Stimulated activated CD4-positive, alpha-beta T cell treated with anti-CD3 and anti-CD28 coated beads, Interleukin-2, amount 100 ng/mL, for 24 hours (primary cell): ENCODE measurements around the gene C16orf74.

ENCODE experiments used
- DNase-seq, 2 donors: peaks; one replicate each; pipeline ENCODE4 v3.0.0-alpha.2; 2020

The C16orf74 gene

GRCh38 chr16:85716680-85717038 is 34.2 kb downstream of the C16orf74 start:
- DNase-seq: no peak

DNA sequence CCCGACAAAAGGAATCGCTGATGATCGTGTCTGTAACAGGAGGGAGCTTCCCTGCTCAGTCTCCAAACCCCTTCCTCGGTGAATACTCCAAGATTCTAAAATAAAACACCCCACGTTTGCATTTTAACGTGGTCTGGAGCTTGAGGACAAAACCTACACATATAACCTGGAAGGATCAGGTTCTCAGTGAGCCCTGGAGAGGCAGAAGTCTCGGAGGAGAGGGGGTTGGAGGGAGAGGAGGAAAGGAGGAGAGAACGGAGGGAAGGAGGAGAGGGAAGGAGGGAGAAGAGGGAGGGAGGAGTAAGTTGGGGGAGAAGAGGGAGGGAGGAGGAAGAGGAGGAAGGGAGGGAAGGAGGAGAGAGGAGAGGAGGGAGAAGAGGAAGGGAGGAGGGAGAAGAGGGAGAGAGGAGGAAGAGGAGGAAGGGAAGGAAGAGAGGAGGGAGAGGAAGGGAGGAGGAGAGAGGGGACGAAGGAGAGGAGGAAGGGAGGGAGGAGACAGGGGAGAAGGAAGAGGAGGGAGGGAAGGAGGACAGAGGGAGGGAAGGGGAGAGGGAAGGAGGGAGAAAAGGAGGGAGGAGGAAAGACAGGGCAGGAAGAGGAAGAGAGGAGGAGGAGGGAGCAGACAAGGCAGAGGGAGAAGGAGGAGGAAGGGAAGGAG is 34.7 kb downstream of the C16orf74 start:
- no peak for DNase-seq

DNA sequence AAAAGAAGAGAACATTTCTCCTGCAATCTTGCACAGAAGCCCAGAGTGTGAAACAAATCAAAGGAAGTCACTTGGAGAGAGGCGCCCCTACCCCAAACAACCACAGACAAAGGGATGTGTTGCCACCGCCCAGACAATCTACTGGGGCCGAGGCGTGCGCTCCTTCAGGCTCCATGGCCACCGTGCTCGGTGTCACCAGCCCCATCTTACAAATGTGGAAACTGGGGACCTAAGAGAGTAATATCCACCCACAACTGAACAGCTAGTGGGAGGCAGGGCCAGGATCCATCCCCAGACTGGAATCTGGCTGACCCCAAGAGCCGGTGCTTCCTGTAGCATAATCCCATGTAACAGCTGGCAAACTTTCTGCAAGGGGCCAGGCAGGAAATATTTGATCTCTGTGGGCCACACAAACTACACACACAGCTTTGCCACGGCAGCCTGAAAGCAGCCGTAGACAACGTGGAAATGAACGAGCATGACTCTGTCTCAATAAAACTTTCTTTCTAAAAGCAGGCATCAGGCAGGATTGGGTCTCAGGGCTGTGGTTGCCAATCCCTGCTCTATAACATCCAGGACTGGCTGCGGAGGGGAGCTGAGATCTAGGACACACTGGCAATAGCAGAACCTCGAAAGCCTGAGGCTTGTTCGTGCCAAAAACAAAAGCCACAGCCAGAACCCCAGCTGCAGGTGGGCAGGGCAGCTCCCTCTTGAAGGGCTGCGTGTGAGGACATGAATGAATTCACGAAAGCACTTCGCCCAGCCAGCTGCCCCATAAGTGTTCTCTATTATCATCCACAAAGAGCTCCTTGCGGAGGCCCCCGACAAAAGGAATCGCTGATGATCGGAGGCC is 35.5 kb downstream of the C16orf74 start:
- no peak for DNase-seq

GRCh38 chr16:85712801-85713200 is 38.1 kb downstream of the C16orf74 start:
- DNase-seq: no peak

DNA sequence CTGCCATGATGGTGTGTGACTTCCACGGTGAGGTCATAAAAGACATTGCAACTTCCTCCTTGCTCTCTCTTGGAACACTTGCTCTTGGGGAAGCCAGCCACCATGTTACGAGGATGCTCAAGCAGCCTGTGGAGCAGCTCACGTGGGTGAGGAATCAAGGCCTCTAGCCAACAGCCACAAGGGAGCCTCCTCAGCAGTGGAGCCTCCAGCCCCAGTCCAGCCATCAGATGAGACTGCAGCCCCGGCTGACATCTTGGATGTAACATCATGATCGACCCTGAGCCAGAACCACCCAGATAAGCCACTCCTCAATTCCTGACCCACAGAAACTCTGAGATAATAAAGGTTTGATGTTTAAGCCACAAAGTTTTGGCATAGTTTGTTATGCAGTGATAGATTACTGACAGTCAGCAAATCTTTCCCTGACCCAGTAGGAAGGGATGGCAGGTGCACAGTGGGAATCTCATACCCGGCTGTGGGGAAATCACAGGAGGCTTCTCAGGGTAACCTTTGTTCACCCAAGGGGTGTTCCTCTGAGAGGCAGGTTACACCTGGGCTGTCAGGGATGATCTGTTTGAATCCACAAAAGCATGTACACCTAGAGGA is 38.8 kb downstream of the C16orf74 start:
- DNase-seq: no peak

DNA sequence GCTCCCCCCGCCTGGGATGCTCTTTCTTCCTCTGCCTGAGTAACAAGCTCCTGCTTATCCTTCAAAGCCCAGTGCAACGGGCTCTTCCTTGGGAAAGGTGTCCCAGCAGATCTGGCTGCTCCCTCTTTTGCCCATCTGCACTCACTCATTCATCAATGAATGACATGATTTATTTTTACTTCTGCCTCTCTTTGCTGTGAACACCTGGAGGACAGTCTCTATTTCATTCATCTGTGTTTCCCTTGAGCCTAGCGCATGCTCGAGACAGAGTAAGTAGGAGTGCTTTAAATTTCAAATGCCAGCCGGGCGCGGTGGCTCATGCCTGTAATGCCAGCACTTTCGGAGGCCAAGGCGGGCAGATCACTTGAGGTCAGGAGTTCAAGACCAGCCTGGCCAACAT is 40.2 kb downstream of the C16orf74 start:
- DNase-seq: no peak

DNA sequence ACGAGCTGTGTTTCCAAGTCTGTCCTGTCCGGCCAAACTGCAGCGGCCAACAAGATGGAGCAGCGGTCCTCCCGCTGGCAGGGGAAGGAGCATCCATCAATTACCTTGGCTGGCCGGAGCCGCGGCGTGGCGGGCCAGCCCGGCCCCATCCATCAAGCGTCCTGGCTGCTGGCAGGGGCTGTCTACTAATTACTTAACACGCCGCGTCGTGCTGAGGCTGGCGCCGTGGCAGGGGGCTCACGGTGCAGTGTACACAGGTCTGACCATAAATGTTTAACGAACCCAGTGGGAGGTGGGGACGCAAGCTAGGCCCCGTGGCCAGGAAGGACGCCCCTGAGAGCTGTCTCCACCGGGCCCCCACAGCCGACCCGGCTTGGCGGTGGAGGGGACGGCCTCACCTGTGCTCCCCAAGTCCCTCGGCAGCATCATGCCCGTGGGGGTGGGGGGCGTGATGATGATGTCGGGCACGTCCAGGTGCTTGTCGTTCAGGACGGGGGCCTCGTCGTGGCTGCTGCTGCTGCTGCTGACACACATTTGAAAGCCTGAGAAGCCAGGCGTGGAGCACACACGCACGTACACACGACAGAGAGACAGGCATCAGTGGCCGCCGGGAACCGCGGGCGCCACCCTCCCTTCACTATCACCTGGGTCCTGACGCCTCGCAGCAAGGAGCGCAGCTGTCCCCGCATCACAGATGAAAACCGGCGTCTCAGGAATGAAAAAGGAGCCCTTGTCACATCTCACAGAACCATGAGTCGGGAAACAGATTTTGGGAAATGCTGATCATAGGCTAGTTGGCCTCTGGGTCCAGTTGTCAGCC is 40.9 kb downstream of the C16orf74 start:
- no peak for DNase-seq

DNA sequence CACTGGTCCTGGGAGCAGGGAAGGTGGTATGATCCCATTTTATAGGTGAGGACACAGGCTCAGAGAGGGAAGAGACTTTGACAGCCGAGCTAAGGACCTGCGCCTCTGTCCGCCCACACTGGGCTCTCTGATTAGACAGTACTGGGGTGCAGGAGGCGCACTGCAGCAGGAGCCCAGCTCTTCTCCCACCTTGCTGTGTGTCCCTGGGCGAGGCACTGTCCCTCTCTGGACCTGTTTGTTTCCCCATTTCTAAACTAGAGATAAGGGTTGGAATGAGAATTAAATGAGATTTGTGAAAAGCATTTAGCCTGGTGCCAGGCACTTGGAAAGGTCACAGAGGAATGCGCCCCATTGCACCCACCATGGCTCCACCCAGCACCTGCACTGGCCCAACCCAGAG is 42.6 kb downstream of the C16orf74 start:
- DNase-seq: no peak

DNA sequence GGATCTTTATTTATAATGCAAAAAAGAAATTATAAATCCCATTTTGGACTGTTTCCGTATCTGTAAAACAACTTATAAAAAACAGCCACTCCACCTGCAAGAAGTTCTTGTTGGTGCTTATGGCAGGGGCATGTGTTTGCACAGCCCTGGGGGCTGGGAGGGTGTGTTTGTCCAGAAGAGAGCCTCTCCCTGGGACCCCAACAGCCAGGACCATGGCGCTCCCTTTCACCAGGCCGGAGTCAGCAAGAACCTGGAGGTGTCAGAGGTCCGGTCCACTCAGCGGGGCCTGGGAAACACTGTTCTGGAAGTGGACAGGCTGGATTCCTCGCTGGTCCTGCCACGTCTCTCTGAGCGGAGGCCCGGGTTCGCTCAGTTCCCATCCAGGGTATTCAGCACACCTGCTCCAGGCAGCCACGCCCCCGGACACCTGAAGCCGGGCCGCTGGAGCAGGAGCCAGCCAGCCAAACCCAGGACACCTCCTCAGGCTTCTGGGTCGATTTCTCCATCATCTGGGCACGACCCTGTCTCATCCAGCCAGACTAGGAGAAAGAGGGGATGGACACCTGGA is 43.3 kb downstream of the C16orf74 start:
- DNase-seq: no peak

GRCh38 chr16:85706449-85707034 is 44.4 kb downstream of the C16orf74 start:
- no peak for DNase-seq

- DNase-seq: no peak
Measured at GRCh38 chr16:85704900-85705846, 45.7 kb downstream of the C16orf74 start.

GRCh38 chr16:85704011-85704410 is 46.9 kb downstream of the C16orf74 start:
- no peak for DNase-seq

- no peak for DNase-seq
Measured at GRCh38 chr16:85699628-85700027, 51.3 kb downstream of the C16orf74 start.

- no peak for DNase-seq
Measured at GRCh38 chr16:85698935-85699558, 51.8 kb downstream of the C16orf74 start.

DNA sequence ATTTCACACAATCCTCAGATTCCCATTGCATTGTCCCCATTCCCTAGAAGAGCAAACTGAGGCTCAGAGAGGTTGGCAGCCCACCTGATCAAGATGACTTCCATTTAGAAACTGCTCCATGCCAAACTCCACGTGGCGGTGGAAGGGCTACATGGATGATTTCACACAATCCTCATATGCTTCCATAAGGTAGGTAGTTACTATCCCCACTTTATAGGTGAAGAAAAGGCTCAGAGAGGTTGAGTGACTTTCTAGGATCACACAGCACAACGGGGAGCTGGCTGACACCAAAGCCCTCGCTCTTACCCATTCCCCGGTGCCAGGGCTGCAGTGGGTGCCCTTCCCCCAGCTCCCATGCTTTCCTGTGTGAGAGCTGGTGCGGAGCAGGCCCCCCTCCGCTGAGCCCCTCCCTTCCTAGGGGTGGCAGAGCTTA is 52.4 kb downstream of the C16orf74 start:
- DNase-seq: no peak

- DNase-seq: no peak
Measured at GRCh38 chr16:85697431-85697830, 53.5 kb downstream of the C16orf74 start.

GRCh38 chr16:85696781-85697180 is 54.1 kb downstream of the C16orf74 start:
- DNase-seq: no peak

- no peak for DNase-seq
Measured at GRCh38 chr16:85695196-85696128, 55.4 kb downstream of the C16orf74 start.

- DNase-seq: no peak
Measured at GRCh38 chr16:85690469-85691064, 60.3 kb downstream of the C16orf74 start.
